Measurements from ENCODE around the gene CENPP.

The CENPP gene

DNA sequence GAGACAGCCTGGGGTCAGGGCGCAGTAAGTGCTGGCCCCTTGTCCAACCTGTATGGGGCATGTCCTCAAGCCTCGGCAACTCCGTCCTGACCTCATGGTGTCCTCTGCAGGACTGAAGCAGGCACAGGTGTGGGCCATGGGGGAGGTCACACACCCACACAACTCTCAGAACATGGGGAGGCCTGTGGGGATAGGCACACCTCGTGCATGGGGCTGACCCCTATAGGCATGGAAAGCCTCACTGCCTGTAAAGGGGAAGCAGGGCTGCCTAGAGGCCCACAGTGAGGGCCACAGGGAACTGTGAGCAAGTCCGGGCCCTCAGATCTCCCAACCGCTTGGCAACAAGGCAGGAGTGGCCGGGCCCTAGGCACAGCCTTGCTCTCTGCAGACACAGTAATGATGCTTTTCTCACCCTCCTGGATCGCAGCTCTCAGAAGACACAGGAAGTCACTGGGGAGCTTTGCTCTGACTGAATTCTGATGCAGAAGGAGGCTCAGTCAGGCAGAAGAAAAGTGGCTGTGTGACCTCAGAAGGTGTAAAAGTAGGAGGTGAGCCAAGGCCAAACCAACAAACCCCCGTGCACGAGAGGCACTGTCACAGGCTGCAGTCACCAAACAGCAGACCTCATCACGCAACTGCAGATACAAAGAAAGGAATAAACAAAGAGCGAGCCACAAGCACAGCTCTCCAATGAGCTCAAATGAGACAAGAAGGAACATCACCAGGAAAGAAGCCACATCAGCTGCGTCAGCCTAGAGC, 338.8 kb downstream of the CENPP start:
- DNase-seq, result no peak

DNA sequence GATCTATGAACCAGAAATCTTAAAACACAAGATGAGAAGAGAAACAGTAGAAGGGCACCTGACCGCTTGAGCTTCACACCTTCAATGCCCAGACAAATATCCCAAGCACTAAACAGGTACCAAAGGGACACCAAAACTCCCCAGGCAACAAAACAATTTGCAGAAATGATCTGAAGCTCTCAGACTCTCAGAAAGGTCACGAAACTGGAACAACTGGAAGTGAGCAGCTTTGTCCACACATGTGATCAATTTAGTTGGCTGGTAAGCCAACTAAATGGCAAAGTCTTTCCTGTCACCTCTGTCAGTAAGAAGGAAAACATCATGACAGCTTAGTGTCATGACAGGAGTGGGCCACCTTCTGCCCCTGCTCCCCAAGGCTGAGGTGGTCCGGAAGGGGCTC, 340.1 kb downstream of the CENPP start:
- no peak for DNase-seq

DNA sequence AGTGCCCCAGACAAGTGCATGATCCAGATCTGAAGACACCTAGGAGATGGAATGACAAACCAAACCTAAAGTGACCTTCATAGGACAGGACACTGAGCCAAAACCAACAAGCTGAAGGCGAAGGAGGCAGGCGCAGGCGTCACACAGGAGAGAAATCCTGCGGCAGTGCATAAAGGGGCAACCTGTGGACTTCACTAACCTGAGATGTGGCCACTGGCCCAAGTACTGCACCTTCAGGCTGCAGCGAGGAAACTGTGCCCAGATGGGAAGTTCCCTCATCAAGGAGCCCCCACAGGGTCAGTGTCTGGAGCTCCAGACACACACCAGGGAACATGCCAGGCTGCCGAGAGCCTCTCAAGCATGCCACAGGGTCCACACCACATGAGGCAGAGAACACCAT, 340.5 kb downstream of the CENPP start:
- no peak for DNase-seq

DNA sequence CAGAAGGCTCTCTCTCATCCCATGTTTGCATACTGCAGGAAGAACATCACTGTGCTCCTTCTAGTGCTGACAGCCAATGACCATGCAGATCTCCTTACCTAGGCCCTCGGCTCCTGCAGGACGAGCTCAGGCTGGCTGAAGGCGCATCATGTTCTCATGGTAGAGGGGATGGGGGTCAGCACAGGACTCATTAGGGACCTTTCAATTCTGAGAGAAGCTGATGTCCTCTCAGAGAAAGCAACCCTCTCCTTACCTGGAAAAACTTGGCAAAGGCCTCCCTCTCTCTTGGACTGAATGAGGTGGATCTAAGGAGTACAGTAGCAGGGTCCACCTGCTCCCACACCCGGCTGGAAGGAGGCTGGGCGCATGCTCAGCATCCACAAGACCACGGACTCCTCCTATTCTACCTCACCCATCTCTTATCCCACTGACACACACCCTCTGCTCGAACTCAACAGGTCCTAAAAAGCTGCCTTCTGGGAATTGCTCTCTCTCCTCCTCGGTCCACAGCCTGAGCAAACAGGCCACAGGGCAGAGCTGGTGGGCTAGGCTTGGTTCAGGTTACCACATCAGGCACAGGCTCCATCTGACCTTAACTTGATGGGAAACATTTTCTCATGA, 341.3 kb downstream of the CENPP start:
- DNase-seq, result no peak

DNA sequence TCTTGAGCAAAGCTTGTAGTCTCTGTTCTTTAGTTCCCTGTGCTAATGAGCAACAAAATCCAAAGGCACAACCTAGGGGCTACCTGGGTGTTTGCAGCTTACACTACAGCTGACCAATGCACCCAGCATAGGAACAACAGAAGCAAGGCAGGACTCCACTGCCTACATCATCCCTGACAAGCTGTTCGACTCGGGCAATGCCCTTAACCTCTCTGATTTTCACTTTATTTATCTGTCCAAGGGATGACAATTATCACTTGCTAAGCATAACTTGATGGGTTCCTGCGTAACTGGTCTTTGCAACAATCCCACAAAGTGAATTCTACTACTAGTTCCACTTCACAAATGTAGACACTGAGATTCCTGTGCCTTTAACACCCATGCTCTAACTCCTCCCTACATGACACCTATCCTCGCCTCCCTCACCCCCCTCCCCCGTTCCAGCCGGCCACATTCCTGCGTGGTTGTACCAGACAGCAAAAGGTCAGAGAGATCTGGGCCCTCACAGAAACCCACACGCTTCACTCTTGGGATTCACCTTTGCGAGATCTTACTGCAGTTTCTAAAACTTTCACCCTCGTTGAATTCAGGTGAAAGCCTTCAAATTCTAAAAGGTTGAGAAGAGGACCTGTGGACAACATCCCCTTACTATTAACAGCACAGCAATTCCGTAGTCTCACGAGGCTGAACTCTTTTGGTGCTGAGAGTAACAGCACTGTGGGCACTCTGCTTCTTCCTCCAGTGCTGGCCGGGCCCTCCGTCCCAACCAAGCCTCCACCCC, 343.2 kb downstream of the CENPP start:
- no peak for DNase-seq

- DNase-seq, result no peak
Observed at GRCh38 chr9:92669527-92669889, 343.8 kb downstream of the CENPP start.
